Neural cell (in vitro differentiated cells): ENCODE data around the gene LIF. TPM values are rescaled to one million over a fixed set of nuclear protein-coding genes. Genes with fewer than 3 reads are reported as not detected.

Experiments used
- H2AFZ ChIP-seq: fragments of 200-600, 300-800 bp; sonication (generic), shearing (Covaris generic); 2 replicates; pipeline ENCODE4 v1.6.0; 2014; ENCODE audit warnings: low read depth, mild to moderate bottlenecking, antibody characterized with exemption, low read length, moderate library complexity
- H3F3A ChIP-seq: fragments of 200-600 bp; shearing (Covaris generic); 2 replicates; pipeline ENCODE4 v1.6.1; 2016; ENCODE audit warnings: mild to moderate bottlenecking, moderate library complexity, mixed read lengths, antibody characterized with exemption, low read length; ENCODE audit not compliant: insufficient read depth, poor library complexity, severe bottlenecking
- H3K27ac ChIP-seq: fragments of 200-600, 300-800 bp; sonication (generic), shearing (Covaris generic); 2 replicates; pipeline ENCODE4 v1.5.1; 2014; ENCODE audit warnings: mild to moderate bottlenecking, low read length, moderate library complexity
- H3K27me3 ChIP-seq: fragments of 300-800, 200-600 bp; sonication (generic), shearing (Covaris generic); 2 replicates; pipeline ENCODE4 v1.6.0; 2014; ENCODE audit warnings: mild to moderate bottlenecking, low read depth, low read length, moderate library complexity; ENCODE audit not compliant: insufficient read depth
- H3K36me3 ChIP-seq: fragments of 300-800, 200-600 bp; sonication (generic), shearing (Covaris generic); 2 replicates; pipeline ENCODE4 v1.5.1; 2014; ENCODE audit warnings: mild to moderate bottlenecking, antibody characterized with exemption, low read length, moderate library complexity; ENCODE audit not compliant: insufficient read depth
- H3K4me2 ChIP-seq: fragments of 300-800, 200-600 bp; sonication (generic), shearing (Covaris generic); 2 replicates; pipeline ENCODE4 v1.6.0; 2014; ENCODE audit warnings: mild to moderate bottlenecking, low read length
- H3K4me3 ChIP-seq: fragments of 300-800, 200-600 bp; sonication (generic), shearing (Covaris generic); 2 replicates; pipeline ENCODE4 v1.5.1; 2014; ENCODE audit warnings: mild to moderate bottlenecking, low read length, moderate library complexity
- H3K79me2 ChIP-seq: fragments of 200-600 bp; shearing (Covaris generic); replicated peaks from 2 replicates; pipeline ENCODE4 v1.6.0; 2014; ENCODE audit warnings: mild to moderate bottlenecking, low read length, moderate library complexity; ENCODE audit not compliant: insufficient read depth
- H3K9ac ChIP-seq: fragments of 300-800, 200-600 bp; sonication (generic), shearing (Covaris generic); 2 replicates; pipeline ENCODE4 v1.6.1; 2016; ENCODE audit warnings: mild to moderate bottlenecking, low read length, mixed read lengths
- H3K9me2 ChIP-seq: fragments of 200-600 bp; shearing (Covaris generic); 2 replicates; pipeline ENCODE4 v1.6.1; 2016; ENCODE audit warnings: mild to moderate bottlenecking, low read length, mixed read lengths; ENCODE audit not compliant: insufficient read depth
- H3K9me3 ChIP-seq: fragments of 200-600, 300-800 bp; sonication (generic), shearing (Covaris generic); 2 replicates; pipeline ENCODE4 v1.6.1; 2016; ENCODE audit warnings: mild to moderate bottlenecking, mixed run types, low read length, moderate library complexity, mixed read lengths
- H4K20me1 ChIP-seq: fragments of 200-600 bp; shearing (Covaris generic); 2 replicates; pipeline ENCODE4 v1.6.1; 2016; ENCODE audit warnings: mild to moderate bottlenecking, mixed run types; ENCODE audit not compliant: insufficient read depth
- EP300 ChIP-seq: fragments of 450-650 bp; conservative IDR thresholded peaks from 2 replicates; pipeline ENCODE4 v1.6.1; 2014; ENCODE audit warnings: antibody characterized with exemption, mild to moderate bottlenecking, moderate library complexity; ENCODE audit not compliant: poor library complexity, severe bottlenecking
- EZH2 ChIP-seq: fragments of 200-600, 300-800 bp; shearing (Covaris generic), sonication (generic); IDR thresholded peaks from 2 replicates; pipeline ENCODE4 v1.6.1; 2014; ENCODE audit warnings: antibody characterized with exemption, low read length, borderline replicate concordance, mild to moderate bottlenecking; ENCODE audit not compliant: insufficient read depth, poor library complexity, severe bottlenecking
- MXI1 ChIP-seq: fragments of 450-650 bp; conservative IDR thresholded peaks from 2 replicates; pipeline ENCODE4 v1.6.1; 2014; ENCODE audit warnings: antibody characterized with exemption, mild to moderate bottlenecking; ENCODE audit not compliant: poor library complexity, severe bottlenecking
- POLR2AphosphoS5 ChIP-seq: IDR thresholded peaks from 2 replicates; pipeline ENCODE4 v1.6.1; 2012
- RAD21 ChIP-seq: fragments of 450-650 bp; conservative IDR thresholded peaks from 2 replicates; pipeline ENCODE4 v1.6.1; 2014; ENCODE audit warnings: antibody characterized with exemption, mild to moderate bottlenecking, moderate library complexity
- REST ChIP-seq: IDR thresholded peaks from 2 replicates; pipeline ENCODE4 v1.6.1; 2012; ENCODE audit warnings: borderline replicate concordance
- SMC3 ChIP-seq: fragments of 450-650 bp; conservative IDR thresholded peaks from 2 replicates; pipeline ENCODE4 v1.6.1; 2014; ENCODE audit warnings: antibody characterized with exemption, mild to moderate bottlenecking, moderate library complexity; ENCODE audit not compliant: poor library complexity
- TAF1 ChIP-seq: IDR thresholded peaks from 2 replicates; pipeline ENCODE4 v1.6.1; 2012; ENCODE audit warnings: low read depth
- polyA plus RNA-seq: library from polyadenylated mRNA; depleted of rRNA; stranded (reverse); fragments of >200 nt; gene quantifications from 2 replicates; pipeline ENCODE4 v1.2.3, GENCODE V29; 2014
- TF ChIP-seq, protein P1 (sequence below): fragments of 450-650 bp; IDR thresholded peaks from 2 replicates; pipeline ENCODE4 v1.5.1; 2014; ENCODE audit warnings: antibody characterized with exemption, mild to moderate bottlenecking, moderate library complexity; ENCODE audit not compliant: poor library complexity, severe bottlenecking

LIF gene
- polyA plus RNA-seq, 1 donor from 2014 or later: 0.05 TPM

GRCh38 chr22:30286813-30287647, 40.5 kb upstream of the LIF start:
- no peak overlapping the region for H3K9ac ChIP-seq
- H3K27me3 ChIP-seq: no peaks in the 10 kb centered on the region
- H3K9me3 ChIP-seq: no peaks in the 10 kb centered on the region
- no peaks in the 10 kb centered on the region for H3K9me2 ChIP-seq
- no peak overlapping the region for H2AFZ ChIP-seq
- H3F3A ChIP-seq: no peaks in the 10 kb centered on the region
- no peaks in the 10 kb centered on the region for H3K36me3 ChIP-seq
- no peaks in the 10 kb centered on the region for H4K20me1 ChIP-seq
- H3K79me2 ChIP-seq: no peaks in the 10 kb centered on the region
- no peak overlapping the region for H3K4me3 ChIP-seq
- H3K4me2 ChIP-seq: no peak overlapping the region
- H3K27ac ChIP-seq: no peak overlapping the region
- TF ChIP-seq EZH2 (no peak), MXI1 (no peak), REST (no peak), RAD21 (peak; percentile 48), EP300 (no peak), SMC3 (peak; percentile 28), TAF1 (no peak), POLR2AphosphoS5 (no peak)
- TF ChIP-seq, protein P1, sequence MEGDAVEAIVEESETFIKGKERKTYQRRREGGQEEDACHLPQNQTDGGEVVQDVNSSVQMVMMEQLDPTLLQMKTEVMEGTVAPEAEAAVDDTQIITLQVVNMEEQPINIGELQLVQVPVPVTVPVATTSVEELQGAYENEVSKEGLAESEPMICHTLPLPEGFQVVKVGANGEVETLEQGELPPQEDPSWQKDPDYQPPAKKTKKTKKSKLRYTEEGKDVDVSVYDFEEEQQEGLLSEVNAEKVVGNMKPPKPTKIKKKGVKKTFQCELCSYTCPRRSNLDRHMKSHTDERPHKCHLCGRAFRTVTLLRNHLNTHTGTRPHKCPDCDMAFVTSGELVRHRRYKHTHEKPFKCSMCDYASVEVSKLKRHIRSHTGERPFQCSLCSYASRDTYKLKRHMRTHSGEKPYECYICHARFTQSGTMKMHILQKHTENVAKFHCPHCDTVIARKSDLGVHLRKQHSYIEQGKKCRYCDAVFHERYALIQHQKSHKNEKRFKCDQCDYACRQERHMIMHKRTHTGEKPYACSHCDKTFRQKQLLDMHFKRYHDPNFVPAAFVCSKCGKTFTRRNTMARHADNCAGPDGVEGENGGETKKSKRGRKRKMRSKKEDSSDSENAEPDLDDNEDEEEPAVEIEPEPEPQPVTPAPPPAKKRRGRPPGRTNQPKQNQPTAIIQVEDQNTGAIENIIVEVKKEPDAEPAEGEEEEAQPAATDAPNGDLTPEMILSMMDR: peak; percentile 61

DNA sequence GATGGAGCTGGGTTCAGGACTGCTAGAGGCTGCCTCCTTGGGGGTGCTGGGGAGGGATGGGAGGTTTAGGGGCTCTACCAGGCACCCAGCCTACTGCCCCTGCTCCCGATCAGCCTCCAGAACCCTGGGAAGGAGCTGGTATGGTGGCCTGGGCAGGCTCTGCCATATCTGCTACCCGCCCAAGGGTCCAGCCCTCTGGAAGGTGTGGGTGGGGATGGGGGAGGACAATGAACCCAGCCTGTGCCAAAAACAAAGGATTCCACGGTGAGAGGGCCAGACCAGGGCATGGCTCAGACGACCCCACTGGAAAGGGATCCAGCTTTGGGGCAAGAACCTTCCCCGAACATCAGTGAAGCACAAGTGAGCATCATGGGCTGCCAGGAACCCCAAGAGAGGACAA, 39.8 kb upstream of the LIF start:
- no peaks in the 10 kb centered on the region for H3K9me3 ChIP-seq
- H3K27ac ChIP-seq: no peak overlapping the region
- TF ChIP-seq SMC3: no peak
- H3K36me3 ChIP-seq: no peaks in the 10 kb centered on the region
- H2AFZ ChIP-seq: no peak overlapping the region
- H3K79me2 ChIP-seq: no peaks in the 10 kb centered on the region
- H3F3A ChIP-seq: no peaks in the 10 kb centered on the region
- H3K4me2 ChIP-seq: no peak overlapping the region
- no peaks in the 10 kb centered on the region for H3K9me2 ChIP-seq
- no peak overlapping the region for H3K4me3 ChIP-seq
- H4K20me1 ChIP-seq: no peaks in the 10 kb centered on the region
- no peaks in the 10 kb centered on the region for H3K27me3 ChIP-seq
- no peak overlapping the region for H3K9ac ChIP-seq
